ENCODE measurements around the gene GPR15. TPM values are rescaled to one million over a fixed set of nuclear protein-coding genes. Genes with fewer than 3 reads are reported as not detected.

The GPR15 gene
- total RNA-seq, 1 donor from 2014 or later: not detected

- TF ChIP-seq, protein P1, sequence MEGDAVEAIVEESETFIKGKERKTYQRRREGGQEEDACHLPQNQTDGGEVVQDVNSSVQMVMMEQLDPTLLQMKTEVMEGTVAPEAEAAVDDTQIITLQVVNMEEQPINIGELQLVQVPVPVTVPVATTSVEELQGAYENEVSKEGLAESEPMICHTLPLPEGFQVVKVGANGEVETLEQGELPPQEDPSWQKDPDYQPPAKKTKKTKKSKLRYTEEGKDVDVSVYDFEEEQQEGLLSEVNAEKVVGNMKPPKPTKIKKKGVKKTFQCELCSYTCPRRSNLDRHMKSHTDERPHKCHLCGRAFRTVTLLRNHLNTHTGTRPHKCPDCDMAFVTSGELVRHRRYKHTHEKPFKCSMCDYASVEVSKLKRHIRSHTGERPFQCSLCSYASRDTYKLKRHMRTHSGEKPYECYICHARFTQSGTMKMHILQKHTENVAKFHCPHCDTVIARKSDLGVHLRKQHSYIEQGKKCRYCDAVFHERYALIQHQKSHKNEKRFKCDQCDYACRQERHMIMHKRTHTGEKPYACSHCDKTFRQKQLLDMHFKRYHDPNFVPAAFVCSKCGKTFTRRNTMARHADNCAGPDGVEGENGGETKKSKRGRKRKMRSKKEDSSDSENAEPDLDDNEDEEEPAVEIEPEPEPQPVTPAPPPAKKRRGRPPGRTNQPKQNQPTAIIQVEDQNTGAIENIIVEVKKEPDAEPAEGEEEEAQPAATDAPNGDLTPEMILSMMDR (IDR thresholded peaks at IDR 0.05): no peak
- Mint-ChIP-seq H3K27me3 (ENCODE audit: low read depth) (no peaks in the 10 kb centered on the region), H3K4me3 (ENCODE audit: unreplicated experiment) (no peak overlapping the region)
Measured at GRCh38 chr3:98580401-98581386, 48.9 kb downstream of the GPR15 start.

DNA sequence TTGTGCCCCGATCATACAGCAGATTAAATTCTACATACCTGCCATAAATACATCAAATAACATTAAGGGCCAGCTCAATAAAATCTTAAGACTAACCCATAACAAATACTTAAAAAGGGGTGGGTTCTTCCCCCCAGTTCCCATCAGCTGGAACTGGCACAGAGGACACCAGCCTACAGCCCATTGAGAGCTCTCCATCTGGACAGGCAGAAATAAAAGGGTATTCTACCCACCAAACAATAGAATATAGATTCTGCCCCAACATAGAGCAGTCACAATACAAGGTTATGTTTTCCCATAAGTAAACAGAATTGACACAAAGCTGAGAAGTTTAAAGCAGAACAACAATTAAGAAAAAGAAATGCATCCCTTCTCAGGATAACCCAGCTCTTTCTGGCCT, 49.7 kb downstream of the GPR15 start:
- H3K9me3 Mint-ChIP-seq (ENCODE audit: low read depth): no peaks in the 10 kb centered on the region
- no peak for DNase-seq (ENCODE audit: low spot score)
- H3K4me3 Mint-ChIP-seq (ENCODE audit: unreplicated experiment): no peak overlapping the region
- peaks cover 17% of the 10 kb centered on the region for H3K36me3 Mint-ChIP-seq (ENCODE audit: low read depth)
- H3K27me3 Mint-ChIP-seq (ENCODE audit: low read depth): no peaks in the 10 kb centered on the region
- TF ChIP-seq, protein P1 (IDR thresholded peaks at IDR 0.05): no peak
- H3K27ac Mint-ChIP-seq (ENCODE audit: unreplicated experiment): no peak overlapping the region
- peaks cover 12% of the 10 kb centered on the region for H3K4me1 Mint-ChIP-seq (ENCODE audit: low read depth)

More at GRCh38 chr3:98580401-98581386, 48.9 kb downstream of the GPR15 start:
- H3K4me1 Mint-ChIP-seq (ENCODE audit: low read depth): peaks cover 12% of the 10 kb centered on the region
- H3K9me3 Mint-ChIP-seq (ENCODE audit: low read depth): no peaks in the 10 kb centered on the region
- no peak for DNase-seq (ENCODE audit: low spot score)
- H3K36me3 Mint-ChIP-seq (ENCODE audit: low read depth): peaks cover 21% of the 10 kb centered on the region
- H3K27ac Mint-ChIP-seq (ENCODE audit: unreplicated experiment): no peak overlapping the region

- peaks cover 14% of the 10 kb centered on the region for H3K36me3 Mint-ChIP-seq (ENCODE audit: low read depth)
- no peak for DNase-seq (ENCODE audit: low spot score)
- H3K4me3 Mint-ChIP-seq (ENCODE audit: unreplicated experiment): no peak overlapping the region
- H3K9me3 Mint-ChIP-seq (ENCODE audit: low read depth): no peaks in the 10 kb centered on the region
- H3K4me1 Mint-ChIP-seq (ENCODE audit: low read depth): peaks cover 12% of the 10 kb centered on the region
- TF ChIP-seq, protein P1 (IDR thresholded peaks at IDR 0.05): no peak
- no peak overlapping the region for H3K27ac Mint-ChIP-seq (ENCODE audit: unreplicated experiment)
- no peaks in the 10 kb centered on the region for H3K27me3 Mint-ChIP-seq (ENCODE audit: low read depth)
Measured at GRCh38 chr3:98582042-98582441, 50.3 kb downstream of the GPR15 start.

DNA sequence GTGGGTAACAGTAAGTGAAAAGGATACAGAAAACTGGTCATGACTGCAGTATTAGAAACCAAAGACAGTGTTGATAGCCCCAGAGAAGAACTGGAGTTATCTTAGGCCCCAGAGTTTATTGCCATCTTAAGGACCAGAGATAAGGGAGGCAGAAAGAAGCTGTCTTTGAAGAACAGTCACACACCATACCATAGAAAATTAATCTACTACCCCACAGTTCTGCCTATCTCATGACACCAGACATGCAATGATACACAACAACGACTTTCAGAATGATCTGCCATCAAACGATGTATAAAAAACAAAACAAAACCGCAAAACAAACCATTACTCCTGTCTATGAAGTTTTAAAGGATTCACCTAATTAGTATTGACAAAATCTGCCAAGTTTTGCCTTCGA, 52.0 kb downstream of the GPR15 start:
- no peaks in the 10 kb centered on the region for H3K9me3 Mint-ChIP-seq (ENCODE audit: low read depth)
- no peaks in the 10 kb centered on the region for H3K27me3 Mint-ChIP-seq (ENCODE audit: low read depth)
- H3K4me3 Mint-ChIP-seq (ENCODE audit: unreplicated experiment): no peak overlapping the region
- H3K4me1 Mint-ChIP-seq (ENCODE audit: low read depth): peaks cover 20% of the 10 kb centered on the region
- no peak for DNase-seq (ENCODE audit: low spot score)
- H3K36me3 Mint-ChIP-seq (ENCODE audit: low read depth): peaks cover 12% of the 10 kb centered on the region
- TF ChIP-seq, protein P1 (IDR thresholded peaks at IDR 0.05): no peak
- no peak overlapping the region for H3K27ac Mint-ChIP-seq (ENCODE audit: unreplicated experiment)

Other genes starting within 250 kb of the GPR15 start
- gene OR5H2, start 249.5 kb upstream of the GPR15 start, total RNA-seq: not detected in 3 replicates
- gene OR5K4, start 178.1 kb upstream of the GPR15 start, total RNA-seq: not detected in 3 replicates
- not detected in 3 replicates for gene OR5K3, start 141.3 kb upstream of the GPR15 start, total RNA-seq
- gene OR5K1, start 68.8 kb upstream of the GPR15 start, total RNA-seq: not detected in 3 replicates
- gene OR5K2, start 34.3 kb upstream of the GPR15 start, total RNA-seq: not detected in 3 replicates
- gene CLDND1, start 9.1 kb upstream of the GPR15 start, total RNA-seq: 86.4 to 100.0 TPM (median 89.7 TPM) in 3 replicates
- 11.8 to 19.2 TPM (median 16.2 TPM) in 3 replicates for gene CPOX, start 61.6 kb downstream of the GPR15 start, total RNA-seq
- gene ST3GAL6, start 231.4 kb downstream of the GPR15 start, total RNA-seq: 0.32 TPM in 1 of 3 replicates, not detected in the others